ENCODE results near the gene HSD17B12.

- TF ChIP-seq POLR2A (IDR thresholded peaks at IDR 0.05; ENCODE audit: low read length): no peak
- TF ChIP-seq GATA1 (IDR thresholded peaks at IDR 0.05; ENCODE audit: low read depth, low read length): no peak
Observed at GRCh38 chr11:43785318-43785717, 104.8 kb downstream of the HSD17B12 start.

All from erythroblast (primary cell).